Hematopoietic multipotent progenitor cell treated with erythropoietin and hydrocortisone succinate and interleukin-3 and kit ligand, for 4 days (in vitro differentiated cells): Measurements from ENCODE around the gene SP1.
"Not testable (repeated sequence)": the region's sequence is repeated elsewhere in the genome, so short reads cannot be mapped to it uniquely, and the experiment has no call there.

Source experiments
- DNase-seq: peaks from one replicate; pipeline ENCODE4 v3.0.0-alpha.2; 2015

SP1 gene

DNA sequence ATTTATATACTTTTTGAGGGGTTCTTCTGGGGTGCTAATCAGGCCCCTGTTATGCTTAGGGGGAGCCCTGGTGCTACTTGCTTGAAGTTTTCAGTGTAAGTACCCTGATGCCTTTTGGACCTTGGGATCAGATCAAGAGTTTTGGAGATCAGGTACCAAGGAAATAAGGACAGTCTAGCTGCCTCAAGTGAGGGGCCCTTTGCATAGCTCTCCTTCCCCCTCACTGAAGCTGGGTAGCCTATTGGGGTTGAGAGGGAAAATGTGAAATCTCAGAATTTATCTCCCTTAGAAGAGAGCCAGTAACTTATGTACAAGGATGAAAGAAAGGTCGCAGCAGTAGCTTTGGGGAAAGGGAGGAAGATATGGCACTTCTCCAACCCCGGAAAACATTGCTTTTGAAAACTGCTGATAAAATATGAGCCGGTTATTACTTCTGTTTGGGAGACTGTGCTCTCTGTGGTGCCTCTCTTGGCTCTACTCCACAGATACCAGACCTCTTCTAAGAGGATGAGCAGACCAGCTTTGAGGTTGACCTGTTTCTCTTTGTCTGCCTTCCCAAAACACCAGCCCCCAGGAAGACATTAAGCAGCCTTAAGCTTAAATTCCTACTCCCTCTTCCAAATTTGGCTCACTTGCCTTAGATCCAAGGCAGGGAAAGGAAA is 34.9 kb downstream of the SP1 start:
- DNase-seq, result peak; percentile 50

DNA sequence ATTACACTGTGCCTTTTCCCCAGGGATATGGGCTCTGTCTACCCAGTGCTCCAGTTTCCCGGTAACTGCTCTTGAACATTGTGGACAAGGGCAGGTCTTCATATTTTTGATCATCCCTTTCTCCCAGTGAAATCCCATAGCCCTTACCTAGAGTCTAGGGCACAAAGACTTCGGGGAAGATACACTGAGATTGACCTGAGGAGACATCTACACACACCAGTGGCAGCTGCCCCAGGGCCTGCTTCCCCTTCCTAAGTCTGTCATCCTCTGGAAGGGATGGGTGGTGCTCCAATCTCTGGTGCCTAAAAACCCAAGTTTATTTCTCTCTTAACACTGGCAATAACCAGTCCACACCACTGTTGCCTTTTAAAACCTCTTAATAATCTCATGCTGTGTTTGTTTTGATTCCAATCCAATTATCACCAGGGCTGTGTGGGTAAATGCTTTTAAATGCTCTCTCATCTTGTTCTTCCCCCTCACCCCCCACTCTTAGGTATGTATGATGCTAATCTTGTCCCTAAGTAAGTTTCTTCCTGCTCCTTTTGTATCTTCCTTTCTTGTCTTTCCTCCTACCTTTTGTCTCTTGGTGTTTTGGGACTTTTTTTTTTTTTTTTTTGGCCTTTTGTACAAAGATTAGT is 35.9 kb downstream of the SP1 start:
- not testable (repeated sequence) for DNase-seq

GRCh38 chr12:53417291-53417816 is 37.4 kb downstream of the SP1 start:
- peak; percentile 88 for DNase-seq

DNA sequence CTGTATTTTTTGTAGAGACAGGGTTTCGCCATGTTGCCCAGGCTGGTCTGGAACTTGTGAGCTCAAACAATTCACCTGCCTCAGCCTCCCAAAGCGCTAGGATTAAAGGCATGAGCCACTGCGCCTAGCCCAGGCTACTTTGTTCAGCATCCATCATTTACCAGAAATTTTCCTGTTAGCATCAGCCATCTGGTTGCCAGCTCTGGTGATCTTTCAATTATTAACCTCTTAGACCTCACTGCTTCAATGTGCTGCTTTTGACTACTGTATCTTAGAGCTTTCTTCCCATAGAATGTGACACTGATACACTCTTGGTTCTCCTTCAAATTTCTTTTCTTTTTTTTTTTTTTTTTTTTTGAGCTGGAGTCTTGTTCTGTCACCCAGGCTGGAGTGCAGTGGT is 38.2 kb downstream of the SP1 start:
- DNase-seq, result no peak

GRCh38 chr12:53419756-53420155 is 39.8 kb downstream of the SP1 start:
- no peak for DNase-seq

- not testable (repeated sequence) for DNase-seq
Measured at GRCh38 chr12:53422247-53422646, 42.3 kb downstream of the SP1 start.

DNA sequence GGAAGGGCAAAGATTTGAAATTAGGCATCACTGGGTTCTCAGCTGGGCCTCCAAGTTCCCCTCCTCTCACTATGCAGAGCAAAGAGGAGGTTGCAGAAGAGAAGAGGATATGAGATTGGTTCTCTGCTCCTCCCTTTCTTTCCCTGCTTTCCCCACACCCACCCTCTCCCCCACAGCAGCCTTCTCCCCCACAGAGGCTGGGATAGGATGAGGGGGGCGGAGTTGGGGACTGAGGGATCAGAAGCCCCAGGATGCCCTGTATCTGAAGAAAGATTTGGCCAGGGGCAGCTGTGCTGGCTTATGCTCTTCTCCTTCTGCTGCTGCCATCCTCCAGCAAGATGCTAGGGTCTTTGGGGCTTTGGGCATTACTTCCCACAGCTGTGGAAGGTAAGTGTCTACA is 43.6 kb downstream of the SP1 start, which contains the start of gene AMHR2:
AMHR2 (plus strand) TSS at position 259 of the 400 bp plus-strand sequence; CDS start at position 339, 80 bp downstream.
- no peak for DNase-seq

DNA sequence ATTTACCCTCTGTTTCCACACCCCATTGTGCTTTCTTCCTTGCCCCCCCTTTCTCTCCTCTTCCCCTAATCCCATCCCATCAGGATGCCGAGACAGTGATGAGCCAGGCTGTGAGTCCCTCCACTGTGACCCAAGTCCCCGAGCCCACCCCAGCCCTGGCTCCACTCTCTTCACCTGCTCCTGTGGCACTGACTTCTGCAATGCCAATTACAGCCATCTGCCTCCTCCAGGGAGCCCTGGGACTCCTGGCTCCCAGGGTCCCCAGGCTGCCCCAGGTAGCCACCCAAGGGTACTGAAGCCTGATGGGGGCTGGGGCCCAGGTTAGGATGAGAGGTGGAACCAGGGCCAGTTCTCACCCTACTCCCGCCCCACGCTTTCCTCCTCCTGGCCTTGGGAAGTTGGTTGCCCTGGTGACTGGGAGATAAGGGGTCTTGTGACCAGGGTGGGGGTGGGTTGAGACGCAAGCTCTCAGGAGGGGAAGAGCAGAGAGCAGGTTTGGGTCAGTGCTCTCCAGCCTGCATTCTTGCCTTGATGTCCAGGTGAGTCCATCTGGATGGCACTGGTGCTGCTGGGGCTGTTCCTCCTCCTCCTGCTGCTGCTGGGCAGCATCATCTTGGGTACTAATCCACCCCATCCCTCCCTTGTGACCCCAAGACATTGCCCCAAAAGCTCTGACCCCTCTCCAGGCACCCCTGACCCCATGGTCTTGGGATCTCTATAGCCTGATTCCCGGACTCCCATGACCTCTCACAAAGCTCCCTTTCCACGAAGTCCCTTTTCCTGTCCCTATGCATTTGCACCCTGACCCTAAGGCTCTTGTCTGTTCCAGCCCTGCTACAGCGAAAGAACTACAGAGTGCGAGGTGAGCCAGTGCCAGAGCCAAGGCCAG is 44.9 kb downstream of the SP1 start:
- peak; percentile 86 for DNase-seq

DNA sequence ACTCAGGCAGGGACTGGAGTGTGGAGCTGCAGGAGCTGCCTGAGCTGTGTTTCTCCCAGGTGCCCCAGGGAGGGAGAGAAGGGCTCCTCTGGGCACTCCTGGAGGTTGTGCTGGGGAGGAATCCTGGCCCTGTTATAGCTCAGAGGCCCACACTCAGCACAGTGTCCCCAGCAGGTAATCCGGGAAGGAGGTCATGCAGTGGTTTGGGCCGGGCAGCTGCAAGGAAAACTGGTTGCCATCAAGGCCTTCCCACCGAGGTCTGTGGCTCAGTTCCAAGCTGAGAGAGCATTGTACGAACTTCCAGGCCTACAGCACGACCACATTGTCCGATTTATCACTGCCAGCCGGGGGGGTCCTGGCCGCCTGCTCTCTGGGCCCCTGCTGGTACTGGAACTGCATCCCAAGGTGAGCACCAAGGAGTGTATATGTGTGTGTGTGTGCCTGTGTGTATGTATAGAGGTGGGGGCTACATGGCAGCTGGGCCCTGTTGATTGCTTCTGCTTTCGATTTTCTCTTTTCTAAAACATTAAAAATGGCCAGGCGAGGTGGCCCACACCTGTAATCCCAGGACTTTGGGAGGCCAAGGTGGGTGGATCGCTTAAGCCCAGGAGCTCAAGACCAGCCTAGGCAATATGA is 45.7 kb downstream of the SP1 start:
- DNase-seq, result no peak

DNA sequence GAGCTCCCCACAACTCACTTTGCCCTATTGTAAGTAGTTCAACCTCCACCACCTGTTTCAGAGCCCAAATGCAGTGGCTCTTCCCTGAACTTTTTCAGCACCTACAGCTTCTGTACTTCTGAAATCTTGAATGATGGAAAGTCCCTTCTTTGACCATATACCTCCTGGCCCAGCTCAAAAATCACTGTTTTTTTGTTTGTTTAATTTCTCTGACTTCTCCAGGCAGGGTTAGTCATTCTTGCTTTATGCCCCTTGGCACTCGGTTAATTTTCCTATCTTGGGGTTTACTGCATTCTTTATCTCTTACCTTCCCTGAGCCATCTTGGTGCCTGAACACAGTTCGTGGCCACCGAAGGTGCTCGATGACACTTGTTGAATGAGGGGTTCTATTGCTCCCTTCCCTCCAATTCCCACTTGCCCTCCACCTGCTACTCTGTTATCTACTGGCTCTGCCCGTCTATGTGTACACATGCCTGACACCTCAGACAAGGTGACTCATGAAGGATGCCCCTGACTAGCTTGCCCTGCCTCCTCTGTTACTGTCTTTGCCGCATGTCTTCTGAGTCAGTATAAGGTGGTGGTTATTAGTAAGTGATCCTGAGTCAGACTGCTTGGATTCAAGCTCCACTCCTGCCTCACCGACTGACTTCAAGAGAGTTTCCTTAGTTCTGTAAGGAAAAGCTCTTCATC is 48.1 kb downstream of the SP1 start:
- DNase-seq, result no peak

DNA sequence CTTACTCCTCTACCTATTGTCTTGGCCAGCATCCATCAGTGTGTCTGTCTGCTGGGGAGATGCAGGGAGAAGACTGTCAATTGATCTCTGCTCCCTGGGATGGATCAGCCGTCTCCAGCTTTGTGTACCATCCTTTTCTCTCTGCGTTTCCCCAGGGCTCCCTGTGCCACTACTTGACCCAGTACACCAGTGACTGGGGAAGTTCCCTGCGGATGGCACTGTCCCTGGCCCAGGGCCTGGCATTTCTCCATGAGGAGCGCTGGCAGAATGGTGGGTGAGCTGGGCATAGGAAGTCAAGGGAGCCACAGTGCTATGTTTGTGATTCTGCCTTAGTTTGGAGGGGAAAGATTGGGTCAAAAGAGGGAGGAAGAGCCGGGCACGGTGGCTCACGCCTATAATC is 48.8 kb downstream of the SP1 start:
- DNase-seq, result no peak

GRCh38 chr12:53430116-53430515 is 50.1 kb downstream of the SP1 start:
- no peak for DNase-seq

DNA sequence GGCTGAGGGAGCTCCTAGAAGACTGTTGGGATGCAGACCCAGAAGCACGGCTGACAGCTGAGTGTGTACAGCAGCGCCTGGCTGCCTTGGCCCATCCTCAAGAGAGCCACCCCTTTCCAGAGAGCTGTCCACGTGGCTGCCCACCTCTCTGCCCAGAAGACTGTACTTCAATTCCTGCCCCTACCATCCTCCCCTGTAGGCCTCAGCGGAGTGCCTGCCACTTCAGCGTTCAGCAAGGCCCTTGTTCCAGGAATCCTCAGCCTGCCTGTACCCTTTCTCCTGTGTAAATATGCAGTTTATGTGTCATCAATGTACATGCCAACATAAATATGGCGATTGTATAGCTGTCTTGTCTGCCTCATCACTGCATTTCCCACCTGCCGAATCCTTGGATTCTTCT is 51.2 kb downstream of the SP1 start:
- DNase-seq, result no peak

GRCh38 chr12:53435326-53435725 is 55.4 kb downstream of the SP1 start:
- not testable (repeated sequence) for DNase-seq

DNA sequence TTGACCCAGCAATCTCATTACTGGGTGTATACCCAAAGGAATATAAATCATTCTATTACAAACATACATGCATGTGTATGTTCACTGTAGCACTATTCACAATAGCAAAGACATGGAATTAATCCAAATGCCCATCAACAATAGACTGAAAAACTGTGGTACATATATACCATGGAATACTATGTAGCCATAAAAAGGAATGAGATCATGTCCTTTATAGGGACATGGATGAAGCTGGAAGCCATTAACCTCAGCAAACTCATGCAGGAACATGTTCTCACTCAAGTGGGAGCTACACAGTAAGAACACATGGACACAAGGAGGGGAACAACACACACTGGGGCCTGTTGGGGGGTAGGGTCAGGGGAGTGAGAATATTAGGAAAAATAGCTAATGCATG is 59.6 kb downstream of the SP1 start:
- DNase-seq, result not testable (repeated sequence)

DNA sequence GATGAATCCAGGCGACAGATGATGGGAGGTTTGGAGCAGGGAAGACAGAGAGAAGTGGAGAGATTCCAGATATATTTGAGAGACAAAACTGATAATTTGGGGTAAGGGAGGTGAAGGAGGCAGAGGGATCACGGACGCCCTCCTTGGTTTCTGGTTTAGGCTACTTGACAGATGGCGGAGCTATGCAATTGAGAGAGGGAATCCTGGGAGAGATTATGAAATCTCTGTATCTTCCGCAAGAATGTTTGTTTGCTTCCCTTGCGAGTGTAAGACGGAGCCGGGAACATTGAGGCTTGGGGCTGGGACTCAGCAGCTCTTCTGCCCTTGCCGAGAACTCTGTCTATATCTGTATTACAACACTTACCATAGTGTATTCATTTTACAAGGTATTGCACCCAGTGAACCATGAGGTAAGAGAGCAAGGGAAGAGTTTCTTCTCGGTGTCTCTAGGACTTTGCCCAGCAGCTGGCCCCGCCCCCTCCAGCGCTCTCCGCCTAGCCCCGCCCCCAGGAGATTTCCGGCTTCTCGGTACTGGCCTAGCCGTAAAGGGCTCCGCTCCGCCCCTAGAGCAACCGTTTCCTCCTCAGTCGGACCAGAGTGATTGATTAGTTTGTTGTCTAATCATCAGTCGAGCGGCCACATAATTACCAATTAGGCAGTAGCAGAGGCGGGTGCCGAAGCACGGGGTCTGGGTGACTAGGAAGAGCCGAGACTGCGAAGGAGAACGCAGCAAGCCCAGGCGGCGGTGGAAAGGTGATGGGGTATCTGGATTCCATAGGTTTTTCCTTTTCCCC is 61.3 kb downstream of the SP1 start, which contains the start of gene PRR13:
PRR13 (plus strand) TSS at position 695 of the 794 bp plus-strand sequence. CDS start 981 bp downstream, outside the sequence.
- DNase-seq, result peak; percentile 100

DNA sequence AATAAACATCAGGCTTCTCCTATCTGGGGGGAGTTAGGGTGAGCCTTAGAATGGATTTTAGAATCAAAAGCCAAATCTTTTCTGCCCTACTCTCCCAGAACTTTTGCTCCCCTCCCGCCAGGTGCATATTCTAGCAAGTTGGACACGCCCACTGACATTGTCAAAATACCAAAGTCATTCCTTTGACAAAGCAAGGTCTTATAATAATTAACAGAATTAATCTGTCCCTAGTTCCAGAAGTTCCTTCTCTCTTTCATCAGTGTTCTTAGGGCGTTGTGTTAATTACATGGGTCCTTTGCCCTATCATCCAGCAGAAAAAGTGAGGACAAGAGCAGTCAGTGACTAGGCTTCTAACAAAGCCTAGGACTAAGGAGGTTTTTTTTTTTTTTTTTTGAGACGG is 64.0 kb downstream of the SP1 start:
- no peak for DNase-seq

GRCh38 chr12:53444593-53445325 is 64.8 kb downstream of the SP1 start:
- DNase-seq, result not testable (repeated sequence)

DNA sequence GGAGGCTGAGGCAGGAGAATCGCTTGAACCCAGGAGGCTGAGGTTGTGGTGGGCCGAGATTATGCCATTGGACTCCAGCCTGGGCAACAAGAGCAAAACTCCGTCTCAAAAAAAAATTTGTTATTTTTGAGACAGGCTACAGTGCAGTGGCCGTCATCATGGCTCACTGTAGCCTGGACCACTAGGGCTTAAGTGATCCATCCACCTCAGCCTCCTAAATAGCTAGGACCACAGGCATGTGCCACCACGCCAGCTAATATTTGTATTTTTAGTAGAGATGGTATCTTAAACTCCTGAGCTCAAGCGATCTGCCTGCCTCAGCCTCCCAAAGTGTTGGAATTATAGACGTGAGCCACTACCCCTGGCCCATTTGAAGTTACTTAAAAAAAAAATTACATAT is 71.0 kb downstream of the SP1 start:
- DNase-seq, result no peak

GRCh38 chr12:53451661-53452158 is 71.7 kb downstream of the SP1 start, which contains the start of gene PCBP2:
TSS of gene PCBP2 (plus strand) at chr12:53452102. CDS start at chr12:53454801, 2,699 bp downstream.
- peak; percentile 100 for DNase-seq
